Mammary epithelial cell (primary cell): Measurements from ENCODE around the gene HERC3.

Experiments used
- EZH2 ChIP-seq: IDR thresholded peaks from 2 replicates; pipeline ENCODE4 v1.6.1; 2012; ENCODE audit warnings: low read length, inconsistent platforms, borderline replicate concordance
- TF ChIP-seq, protein P1 (sequence below), 2 donors: IDR thresholded peaks in 1 of 2; conservative IDR thresholded peaks in 1 of 2; 2 replicates each; pipeline ENCODE4 v1.5.1; 2011 to 2012; ENCODE audit warnings: inconsistent platforms in 2 of 2, low read length in 2 of 2, mild to moderate bottlenecking in 2 of 2, control low read depth in 1 of 2, low read depth in 1 of 2; ENCODE audit not compliant: insufficient read depth in 1 of 2; ENCODE audit errors: extremely low read depth in 1 of 2

DNA sequence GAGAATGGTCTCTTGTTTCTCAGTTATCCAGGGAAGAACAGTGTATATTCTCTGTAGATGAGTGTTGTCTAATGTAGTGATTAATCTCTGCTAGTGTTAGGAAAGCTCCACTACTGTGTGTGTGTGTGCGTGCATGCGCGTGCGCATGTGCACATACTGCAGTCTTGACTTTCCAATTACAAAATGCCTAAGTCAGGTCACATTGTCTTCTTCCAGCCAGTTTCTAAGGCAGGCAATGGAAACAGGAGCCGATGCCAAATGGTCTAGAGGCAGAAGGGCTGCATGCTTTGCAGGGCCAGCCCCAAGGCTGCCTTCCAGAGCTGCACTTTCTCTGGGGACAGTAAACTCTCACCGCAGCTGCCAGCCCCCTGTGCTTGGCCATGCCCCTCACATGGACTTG is 135.9 kb downstream of the HERC3 start:
- TF ChIP-seq, protein P1, sequence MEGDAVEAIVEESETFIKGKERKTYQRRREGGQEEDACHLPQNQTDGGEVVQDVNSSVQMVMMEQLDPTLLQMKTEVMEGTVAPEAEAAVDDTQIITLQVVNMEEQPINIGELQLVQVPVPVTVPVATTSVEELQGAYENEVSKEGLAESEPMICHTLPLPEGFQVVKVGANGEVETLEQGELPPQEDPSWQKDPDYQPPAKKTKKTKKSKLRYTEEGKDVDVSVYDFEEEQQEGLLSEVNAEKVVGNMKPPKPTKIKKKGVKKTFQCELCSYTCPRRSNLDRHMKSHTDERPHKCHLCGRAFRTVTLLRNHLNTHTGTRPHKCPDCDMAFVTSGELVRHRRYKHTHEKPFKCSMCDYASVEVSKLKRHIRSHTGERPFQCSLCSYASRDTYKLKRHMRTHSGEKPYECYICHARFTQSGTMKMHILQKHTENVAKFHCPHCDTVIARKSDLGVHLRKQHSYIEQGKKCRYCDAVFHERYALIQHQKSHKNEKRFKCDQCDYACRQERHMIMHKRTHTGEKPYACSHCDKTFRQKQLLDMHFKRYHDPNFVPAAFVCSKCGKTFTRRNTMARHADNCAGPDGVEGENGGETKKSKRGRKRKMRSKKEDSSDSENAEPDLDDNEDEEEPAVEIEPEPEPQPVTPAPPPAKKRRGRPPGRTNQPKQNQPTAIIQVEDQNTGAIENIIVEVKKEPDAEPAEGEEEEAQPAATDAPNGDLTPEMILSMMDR (conservative IDR thresholded peaks at IDR 0.05 in 1 of 2, IDR thresholded peaks at IDR 0.05 in 1 of 2; ENCODE audit: extremely low read depth in 1 of 2, insufficient read depth in 1 of 2, low read depth in 1 of 2, low read length in 2 of 2) = no peak
- no peak for TF ChIP-seq EZH2
